CD1c-positive myeloid dendritic cell (primary cell): ENCODE data around the gene NAPEPLD.
"Not testable (repeated sequence)": the region's sequence is repeated elsewhere in the genome, so short reads cannot be mapped to it uniquely, and the experiment has no call there.

Experiments
- DNase-seq: peaks from one replicate; pipeline ENCODE4 v3.0.0-alpha.2; 2016; ENCODE audit errors: extremely low spot score

The NAPEPLD gene

GRCh38 chr7:103068414-103069403 is 80.2 kb downstream of the NAPEPLD start:
- no peak for DNase-seq

DNA sequence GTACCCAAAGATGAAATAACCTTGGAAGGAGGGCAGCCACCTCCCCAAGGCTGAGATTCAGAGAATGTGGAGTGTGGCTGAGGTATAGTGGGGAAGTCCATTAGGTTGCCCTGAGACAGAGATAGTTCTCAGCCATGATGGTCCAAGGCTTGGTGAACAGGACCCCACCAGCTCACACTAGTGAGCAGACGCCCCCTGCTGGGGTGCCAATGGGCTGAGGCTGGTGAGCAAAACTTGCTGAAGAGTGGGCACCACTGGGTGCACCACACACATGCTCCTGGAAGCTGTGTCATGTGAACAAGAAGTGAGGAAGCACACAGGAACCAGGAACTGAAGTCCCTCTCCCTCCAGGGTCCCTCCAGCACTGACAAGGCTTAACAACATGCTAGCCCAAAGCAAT is 83.2 kb downstream of the NAPEPLD start:
- DNase-seq: peak; percentile 45

GRCh38 chr7:103063895-103064294 is 85.0 kb downstream of the NAPEPLD start:
- DNase-seq: no peak

GRCh38 chr7:103059471-103059870 is 89.4 kb downstream of the NAPEPLD start:
- peak; percentile 47 for DNase-seq

GRCh38 chr7:103058122-103058521 is 90.8 kb downstream of the NAPEPLD start:
- no peak for DNase-seq

DNA sequence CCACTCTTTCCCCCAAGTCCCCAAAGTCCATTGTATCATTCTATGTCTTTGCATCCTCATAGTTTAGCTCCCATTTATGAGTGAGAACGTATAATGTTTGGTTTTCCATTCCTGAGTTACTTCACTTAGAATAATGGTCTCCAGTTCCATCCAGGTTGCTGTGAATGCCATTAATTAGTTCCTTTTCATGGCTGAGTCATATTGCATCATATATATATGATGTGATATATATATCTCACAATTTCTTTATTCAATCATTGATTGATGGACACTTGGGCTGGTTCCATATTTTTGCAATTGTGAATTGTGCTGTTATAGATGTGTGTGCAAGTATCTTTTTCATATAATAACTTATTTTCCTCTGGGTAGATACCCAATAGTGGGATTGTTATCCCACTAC is 92.9 kb downstream of the NAPEPLD start:
- DNase-seq: not testable (repeated sequence)

DNA sequence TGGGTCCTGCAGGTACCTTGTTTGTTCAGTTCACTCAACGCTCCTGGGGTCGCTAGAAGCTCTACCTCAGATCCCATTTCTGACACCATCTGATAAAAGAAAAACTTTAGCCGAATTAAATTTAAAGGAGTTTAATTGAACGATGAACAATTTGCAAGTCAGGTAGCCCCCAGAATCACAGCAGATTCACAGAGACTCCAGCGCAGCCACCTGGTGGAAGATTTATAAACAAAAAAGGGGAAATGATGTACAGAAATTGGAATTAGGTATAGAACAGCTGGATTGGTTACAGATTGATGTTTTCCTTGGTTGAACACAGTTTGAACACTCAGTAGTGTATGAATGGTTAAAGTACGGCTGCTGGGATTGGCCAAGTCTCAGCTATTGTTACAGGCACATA is 97.4 kb downstream of the NAPEPLD start:
- DNase-seq: no peak
